ENCODE results near the gene PLCG2. TPM values are rescaled to one million over a fixed set of nuclear protein-coding genes. Genes with fewer than 3 reads are reported as not detected.

PLCG2 gene
- polyA plus RNA-seq, 1 experiment = 0.22 TPM

DNA sequence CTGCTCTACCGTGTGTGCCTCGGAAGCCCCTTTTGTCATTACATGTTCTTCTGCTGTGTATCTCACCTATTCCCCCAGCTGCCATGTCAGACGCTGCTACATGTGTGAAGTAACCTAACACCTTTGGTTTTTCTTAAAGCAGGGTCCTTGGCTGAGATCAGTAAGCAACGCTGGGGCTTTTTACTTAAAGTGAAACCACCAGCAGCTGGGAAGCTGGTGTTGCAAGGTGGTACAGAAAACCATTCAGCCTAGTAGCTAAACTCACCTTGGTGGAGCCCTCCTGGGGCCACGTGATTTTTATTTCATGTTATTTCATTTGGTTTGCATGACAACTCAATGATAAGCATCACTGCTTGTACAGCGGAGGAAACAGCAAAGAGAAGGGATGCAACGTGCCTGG is 62.6 kb downstream of the PLCG2 start:
- ChIA-PET CTCF (no interaction called here), POLR2A (no interaction called here)
- no peak overlapping the region for H3K4me3 ChIP-seq (ENCODE audit: low read depth, low read length)
- DNase-seq (ENCODE audit: low read depth) = no peak
- TF ChIP-seq, protein P1, sequence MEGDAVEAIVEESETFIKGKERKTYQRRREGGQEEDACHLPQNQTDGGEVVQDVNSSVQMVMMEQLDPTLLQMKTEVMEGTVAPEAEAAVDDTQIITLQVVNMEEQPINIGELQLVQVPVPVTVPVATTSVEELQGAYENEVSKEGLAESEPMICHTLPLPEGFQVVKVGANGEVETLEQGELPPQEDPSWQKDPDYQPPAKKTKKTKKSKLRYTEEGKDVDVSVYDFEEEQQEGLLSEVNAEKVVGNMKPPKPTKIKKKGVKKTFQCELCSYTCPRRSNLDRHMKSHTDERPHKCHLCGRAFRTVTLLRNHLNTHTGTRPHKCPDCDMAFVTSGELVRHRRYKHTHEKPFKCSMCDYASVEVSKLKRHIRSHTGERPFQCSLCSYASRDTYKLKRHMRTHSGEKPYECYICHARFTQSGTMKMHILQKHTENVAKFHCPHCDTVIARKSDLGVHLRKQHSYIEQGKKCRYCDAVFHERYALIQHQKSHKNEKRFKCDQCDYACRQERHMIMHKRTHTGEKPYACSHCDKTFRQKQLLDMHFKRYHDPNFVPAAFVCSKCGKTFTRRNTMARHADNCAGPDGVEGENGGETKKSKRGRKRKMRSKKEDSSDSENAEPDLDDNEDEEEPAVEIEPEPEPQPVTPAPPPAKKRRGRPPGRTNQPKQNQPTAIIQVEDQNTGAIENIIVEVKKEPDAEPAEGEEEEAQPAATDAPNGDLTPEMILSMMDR (IDR thresholded peaks at IDR 0.05; ENCODE audit: insufficient read depth, low read depth, low read length) = no peak
- H3K36me3 ChIP-seq (ENCODE audit: control insufficient read depth, insufficient read depth, low read length) = no peaks in the 10 kb centered on the region
- no peaks in the 10 kb centered on the region for H3K27me3 ChIP-seq (ENCODE audit: control insufficient read depth, insufficient read depth, low read length)

DNA sequence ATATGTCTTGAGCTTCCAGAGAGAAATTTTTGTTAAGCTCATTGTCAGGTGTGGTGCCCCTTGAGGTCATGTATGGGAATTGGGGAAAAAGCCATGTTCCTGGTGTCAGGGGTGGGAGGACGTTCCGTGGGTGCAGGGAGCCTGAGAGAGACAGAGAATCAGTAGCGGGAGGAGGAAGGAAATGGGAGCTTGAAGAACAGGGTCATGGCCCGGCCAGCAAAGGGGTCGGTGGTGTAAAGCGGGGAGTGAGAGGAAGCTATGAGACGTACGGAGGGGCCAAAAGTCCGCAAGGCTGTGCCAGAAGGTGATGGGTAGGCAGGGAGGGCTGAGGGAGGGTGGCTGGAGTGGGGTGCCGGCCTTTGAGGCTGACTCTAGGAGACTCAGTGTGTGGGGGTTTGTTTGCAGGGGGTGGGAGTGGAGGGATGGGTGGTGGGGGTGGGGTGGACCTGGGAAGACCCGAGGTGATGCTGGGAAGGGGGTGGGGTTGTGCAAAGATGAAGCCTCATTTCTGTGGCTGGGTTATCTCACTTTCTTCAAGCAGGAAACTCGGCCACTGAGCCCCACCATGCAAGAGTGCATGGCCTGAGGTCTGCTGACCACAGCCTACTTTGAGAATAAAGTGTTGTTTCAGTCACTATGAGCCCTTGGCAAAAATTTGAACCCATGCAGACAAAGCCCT is 63.6 kb downstream of the PLCG2 start:
- ChIA-PET POLR2A (no interaction called here), CTCF (no interaction called here)
- TF ChIP-seq, protein P1 (IDR thresholded peaks at IDR 0.05; ENCODE audit: insufficient read depth, low read depth, low read length) = no peak

GRCh38 chr16:81843243-81843582 is 64.1 kb downstream of the PLCG2 start:
- H3K4me3 ChIP-seq (ENCODE audit: low read depth, low read length) = no peak overlapping the region
- ChIA-PET CTCF (no interaction called here), POLR2A (no interaction called here)
- TF ChIP-seq, protein P1 (IDR thresholded peaks at IDR 0.05; ENCODE audit: insufficient read depth, low read depth, low read length) = no peak
- H3K27me3 ChIP-seq (ENCODE audit: control insufficient read depth, insufficient read depth, low read length) = no peaks in the 10 kb centered on the region
- no peaks in the 10 kb centered on the region for H3K36me3 ChIP-seq (ENCODE audit: control insufficient read depth, insufficient read depth, low read length)
- no peak for DNase-seq (ENCODE audit: low read depth)

More for the DNA sequence above, 63.6 kb downstream of the PLCG2 start:
- Histone ChIP-seq H3K27me3 (ENCODE audit: control insufficient read depth, insufficient read depth, low read length) (no peaks in the 10 kb centered on the region), H3K4me3 (ENCODE audit: low read depth, low read length) (no peak overlapping the region), H3K36me3 (ENCODE audit: control insufficient read depth, insufficient read depth, low read length) (no peaks in the 10 kb centered on the region)
- DNase-seq (ENCODE audit: low read depth) = no peak

GRCh38 chr16:81843683-81844082 is 64.6 kb downstream of the PLCG2 start:
- TF ChIP-seq, protein P1 (IDR thresholded peaks at IDR 0.05; ENCODE audit: insufficient read depth, low read depth, low read length) = no peak
- ChIA-PET CTCF (no interaction called here), POLR2A (no interaction called here)
- H3K4me3 ChIP-seq (ENCODE audit: low read depth, low read length) = no peak overlapping the region
- DNase-seq (ENCODE audit: low read depth) = no peak
- H3K36me3 ChIP-seq (ENCODE audit: control insufficient read depth, insufficient read depth, low read length) = no peaks in the 10 kb centered on the region
- H3K27me3 ChIP-seq (ENCODE audit: control insufficient read depth, insufficient read depth, low read length) = no peaks in the 10 kb centered on the region

DNA sequence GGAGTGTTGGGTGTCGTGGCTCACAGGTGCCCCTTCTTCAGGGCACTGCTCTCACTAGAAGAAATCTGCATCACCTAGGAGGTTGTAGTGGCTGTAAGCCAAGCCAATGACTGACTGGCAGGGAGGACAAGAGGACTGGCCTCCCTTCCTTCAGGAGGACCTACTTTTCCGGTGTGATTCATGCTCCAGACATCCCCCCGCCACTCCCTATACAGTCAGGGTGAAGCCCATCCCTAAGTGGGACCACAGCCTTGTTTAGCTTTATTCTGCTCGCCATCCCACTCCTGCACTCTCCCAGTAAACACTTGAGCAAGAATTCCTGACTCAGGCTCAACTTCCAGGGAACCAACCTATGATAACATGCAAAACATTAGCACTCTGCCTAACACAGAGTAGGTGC is 67.0 kb downstream of the PLCG2 start:
- no peak for DNase-seq (ENCODE audit: low read depth)

More for the DNA sequence above, 67.0 kb downstream of the PLCG2 start:
- ChIA-PET CTCF (no interaction called here), POLR2A (no interaction called here)
- Histone ChIP-seq H3K36me3 (ENCODE audit: control insufficient read depth, insufficient read depth, low read length) (no peaks in the 10 kb centered on the region), H3K4me3 (ENCODE audit: low read depth, low read length) (no peak overlapping the region), H3K27me3 (ENCODE audit: control insufficient read depth, insufficient read depth, low read length) (peaks cover 2% of the 10 kb centered on the region)
- TF ChIP-seq, protein P1 (IDR thresholded peaks at IDR 0.05; ENCODE audit: insufficient read depth, low read depth, low read length) = no peak
